SK-N-SH (cell line): ENCODE data around the gene ELMO1. TPM values are rescaled to one million over a fixed set of nuclear protein-coding genes. Genes with fewer than 3 reads are reported as not detected.

Source experiments
- CTCF ChIA-PET: fragments of 300-600, 350-600 bp; formaldehyde crosslinking; extraction: SDS; loops from one replicate; lab custom pipeline; 2021; lab: Yijun Ruan, JAX
- POLR2A ChIA-PET: fragments of 350-600 bp; sonication (Branson Sonifier 250); formaldehyde crosslinking; extraction: SDS; loops from one replicate; lab custom pipeline; 2020; ENCODE audit warnings: antibody characterized with exemption, inconsistent platforms; lab: Yijun Ruan, JAX
- DNase-seq: peaks from one replicate; pipeline ENCODE4 v3.0.0; 2012
- H2AFZ ChIP-seq: fragments of 200-600 bp; sonication (generic); 2 replicates; pipeline ENCODE4 v1.8.1; 2016; ENCODE audit warnings: antibody characterized with exemption, mild to moderate bottlenecking, low read depth
- H3F3A ChIP-seq: fragments of 200-600 bp; sonication (generic); replicated peaks from 2 replicates; pipeline ENCODE3; 2016; ENCODE audit warnings: antibody characterized with exemption, mild to moderate bottlenecking; ENCODE audit not compliant: insufficient read depth
- H3K27ac ChIP-seq, 2 experiments: fragments of 200-500 bp in 1 of 2; fragments of 200-600 bp in 1 of 2; sonication (Bioruptor generic) in 1 of 2; sonication (generic), shearing (Covaris generic) in 1 of 2; 2 replicates each; pipeline versions ENCODE4 v1.5.1 to v1.6.1; 2014 to 2016; ENCODE audit warnings: low read depth in 2 of 2, inconsistent platforms in 1 of 2, low read length in 1 of 2, mild to moderate bottlenecking in 1 of 2, mixed read lengths in 1 of 2
- H3K27me3 ChIP-seq: fragments of 200-600 bp; sonication (generic), shearing (Covaris generic); 2 replicates; pipeline ENCODE4 v1.6.1; 2016; ENCODE audit warnings: mixed run types; ENCODE audit not compliant: insufficient read depth
- H3K36me3 ChIP-seq, 2 experiments: fragments of 200-500 bp in 1 of 2; fragments of 200-600 bp in 1 of 2; sonication (Bioruptor generic) in 1 of 2; sonication (generic) in 1 of 2; replicated peaks in 1 of 2; 2 replicates each; pipeline versions ENCODE3 to v1.5.1; 2014 to 2016; ENCODE audit warnings: low read length in 1 of 2, mild to moderate bottlenecking in 1 of 2; ENCODE audit not compliant: insufficient read depth in 2 of 2, control insufficient read depth in 1 of 2
- H3K4me1 ChIP-seq, 2 experiments: fragments of 200-500 bp in 1 of 2; fragments of 200-600 bp in 1 of 2; sonication (Bioruptor generic) in 1 of 2; sonication (generic), shearing (Covaris generic) in 1 of 2; 2 replicates each; pipeline versions ENCODE4 v1.5.1 to v1.6.1; 2014 to 2016; ENCODE audit warnings: low read depth in 1 of 2, low read length in 1 of 2, mixed run types in 1 of 2; ENCODE audit not compliant: insufficient read depth in 2 of 2, control insufficient read depth in 1 of 2
- H3K4me2 ChIP-seq: fragments of 200-600 bp; sonication (generic), shearing (Covaris generic); 2 replicates; pipeline ENCODE4 v1.6.1; 2017; ENCODE audit warnings: mixed run types
- H3K4me3 ChIP-seq, 2 experiments: fragments of 200-500 bp in 1 of 2; fragments of 200-600 bp in 1 of 2; sonication (Bioruptor generic) in 1 of 2; sonication (generic), shearing (Covaris generic) in 1 of 2; 2 replicates each; pipeline versions ENCODE4 v1.5.1 to v1.8.1; 2014 to 2016; ENCODE audit warnings: low read depth in 2 of 2, inconsistent platforms in 1 of 2, low read length in 1 of 2, mild to moderate bottlenecking in 1 of 2, mixed read lengths in 1 of 2, moderate library complexity in 1 of 2
- H3K79me2 ChIP-seq: fragments of 200-600 bp; sonication (generic); 2 replicates; pipeline ENCODE4 v1.8.1; 2017; ENCODE audit warnings: mild to moderate bottlenecking; ENCODE audit not compliant: insufficient read depth
- H3K9ac ChIP-seq: fragments of 200-600 bp; sonication (generic); 2 replicates; pipeline ENCODE4 v1.6.1; 2017; ENCODE audit warnings: mixed run types
- H3K9me2 ChIP-seq: fragments of 200-600 bp; sonication (generic); 2 replicates; pipeline ENCODE4 v1.6.1; 2017; ENCODE audit warnings: mixed run types
- H3K9me3 ChIP-seq: fragments of 200-600 bp; sonication (generic); 2 replicates; pipeline ENCODE4 v1.6.1; 2017; ENCODE audit warnings: mixed run types, mild to moderate bottlenecking, moderate library complexity
- H4K20me1 ChIP-seq: fragments of 200-600 bp; sonication (generic); 2 replicates; pipeline ENCODE4 v1.6.1; 2017; ENCODE audit warnings: mild to moderate bottlenecking, mixed run types; ENCODE audit not compliant: insufficient read depth
- EZH2phosphoT487 ChIP-seq: fragments of 200-600 bp; sonication (generic); IDR thresholded peaks from 2 replicates; pipeline ENCODE4 v1.6.1; 2017; ENCODE audit warnings: low read depth, mixed run types, mild to moderate bottlenecking, antibody characterized with exemption, moderate library complexity, borderline replicate concordance
- FOXM1 ChIP-seq: IDR thresholded peaks from 2 replicates; pipeline ENCODE4 v1.4.0; 2012; ENCODE audit warnings: low read depth, mild to moderate bottlenecking
- MXI1 ChIP-seq: IDR thresholded peaks from 2 replicates; pipeline ENCODE4 v1.6.1; 2012; ENCODE audit warnings: mild to moderate bottlenecking, low read depth, low read length, improper control_type of control experiment
- RAD21 ChIP-seq: IDR thresholded peaks from 2 replicates; pipeline ENCODE4 v1.6.1; 2012; ENCODE audit warnings: mild to moderate bottlenecking, low read length
- RFX5 ChIP-seq: IDR thresholded peaks from 2 replicates; pipeline ENCODE4 v1.6.1; 2012; ENCODE audit warnings: mild to moderate bottlenecking, improper control_type of control experiment, low read length
- WGBS: methylation state at CpG from one replicate; pipeline ENCODE4 v1.1.6; 2017; ENCODE audit warnings: low lambda C conversion rate; 5-methylcytosine and 5-hydroxymethylcytosine counted together
- polyA plus RNA-seq, 3 experiments: library from polyadenylated mRNA; depleted of rRNA; stranded (reverse); fragments of >200 nt; gene quantifications; 2 replicates each; pipeline ENCODE4 v1.2.3, GENCODE V29; 2012
- TF ChIP-seq, protein P1 (sequence below): IDR thresholded peaks from 2 replicates; pipeline ENCODE4 v1.4.0; 2012; ENCODE audit warnings: low read depth
- TF ChIP-seq, protein P2 (sequence below): IDR thresholded peaks from 2 replicates; pipeline ENCODE4; 2012
- TF ChIP-seq, protein P3 (sequence below): fragments of 150-350 bp; IDR thresholded peaks from 2 replicates; pipeline ENCODE4 v1.6.1; 2017; ENCODE audit warnings: antibody characterized with exemption, low read length, low read depth, borderline replicate concordance

Gene ELMO1
- polyA plus RNA-seq, 1 of the 3 experiments (the other 2 are of a cell fraction) = 0.64 TPM

DNA sequence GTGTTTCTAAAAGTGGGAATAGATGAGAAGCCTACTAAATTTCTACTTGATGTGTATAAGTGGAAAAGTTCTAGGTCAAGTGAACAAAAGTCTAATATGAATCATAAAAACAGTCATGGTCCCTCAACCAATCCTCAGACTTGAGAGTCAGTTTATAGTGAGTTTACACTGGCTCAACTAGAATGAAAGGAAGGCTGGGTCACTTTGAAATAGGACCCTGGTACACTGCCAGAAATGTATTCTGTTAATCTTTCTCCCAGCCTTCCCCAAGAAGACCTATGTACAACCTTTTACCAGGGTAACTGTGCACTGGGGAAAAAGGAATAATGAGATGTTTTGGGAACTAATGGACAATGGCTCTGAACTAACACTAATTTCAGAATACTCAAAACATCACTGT, 17.3 kb downstream of the ELMO1 start:
- Histone ChIP-seq H3K4me3 (no peak overlapping the region), H3K4me1 (peaks cover 0 to 9% of the 10 kb centered on the region in 2 experiments; a peak in 2 of 4 replicates), H3F3A (no peaks in the 10 kb centered on the region), H3K9ac (no peak overlapping the region), H3K27ac (no peak overlapping the region), H2AFZ (no peak overlapping the region), H3K9me2 (no peaks in the 10 kb centered on the region), H3K36me3 (no peaks in the 10 kb centered on the region), H3K79me2 (no peaks in the 10 kb centered on the region), H3K9me3 (no peaks in the 10 kb centered on the region), H3K4me2 (no peak overlapping the region), H3K27me3 (no peaks in the 10 kb centered on the region), H4K20me1 (no peaks in the 10 kb centered on the region)
- ChIA-PET POLR2A (no interaction called here), CTCF (no interaction called here)
- DNase-seq = no peak
- TF ChIP-seq RFX5 (no peak), RAD21 (no peak), EZH2phosphoT487 (no peak)
- TF ChIP-seq, protein P1, sequence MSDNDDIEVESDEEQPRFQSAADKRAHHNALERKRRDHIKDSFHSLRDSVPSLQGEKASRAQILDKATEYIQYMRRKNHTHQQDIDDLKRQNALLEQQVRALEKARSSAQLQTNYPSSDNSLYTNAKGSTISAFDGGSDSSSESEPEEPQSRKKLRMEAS = no peak

DNA sequence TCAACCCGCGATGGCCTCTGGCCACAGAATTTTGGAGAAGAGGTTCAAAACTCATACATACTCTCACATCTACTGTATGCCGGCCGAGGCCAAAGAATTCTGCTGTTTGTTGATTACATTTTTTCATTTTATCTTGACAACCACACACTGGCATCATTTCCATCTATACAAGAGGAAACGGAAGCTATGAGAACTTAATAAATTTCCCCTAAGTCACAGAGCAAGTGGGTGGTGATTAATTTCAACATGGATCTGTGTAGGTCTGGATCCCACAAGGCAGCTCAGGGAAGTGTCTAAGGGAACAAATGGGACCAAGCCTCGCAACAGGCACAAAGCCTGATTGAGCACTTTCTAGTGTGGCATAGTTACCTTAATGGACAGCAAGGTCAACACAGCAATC, 18.0 kb downstream of the ELMO1 start:
- ChIA-PET CTCF (interaction anchor here (0.9 to 1.2 kb wide), 4 partner anchors 16 to 403 kb away, joined by 3 read pairs; partner anchors contain the start of gene ELMO1), POLR2A (no interaction called here)
- no peaks in the 10 kb centered on the region for H3K27me3 ChIP-seq
- H3K9me3 ChIP-seq = no peaks in the 10 kb centered on the region
- no peaks in the 10 kb centered on the region for H3F3A ChIP-seq
- H4K20me1 ChIP-seq = no peaks in the 10 kb centered on the region
- no peak overlapping the region for H3K4me2 ChIP-seq
- H3K79me2 ChIP-seq = no peaks in the 10 kb centered on the region
- peaks cover 0 to 9% of the 10 kb centered on the region in 2 experiments; a peak in 2 of 4 replicates for H3K4me1 ChIP-seq
- H3K36me3 ChIP-seq = no peaks in the 10 kb centered on the region
- no peak overlapping the region for H3K4me3 ChIP-seq
- H3K27ac ChIP-seq = no peak overlapping the region
- TF ChIP-seq RAD21 = no peak
- TF ChIP-seq MXI1 = no peak
- TF ChIP-seq, protein P2, sequence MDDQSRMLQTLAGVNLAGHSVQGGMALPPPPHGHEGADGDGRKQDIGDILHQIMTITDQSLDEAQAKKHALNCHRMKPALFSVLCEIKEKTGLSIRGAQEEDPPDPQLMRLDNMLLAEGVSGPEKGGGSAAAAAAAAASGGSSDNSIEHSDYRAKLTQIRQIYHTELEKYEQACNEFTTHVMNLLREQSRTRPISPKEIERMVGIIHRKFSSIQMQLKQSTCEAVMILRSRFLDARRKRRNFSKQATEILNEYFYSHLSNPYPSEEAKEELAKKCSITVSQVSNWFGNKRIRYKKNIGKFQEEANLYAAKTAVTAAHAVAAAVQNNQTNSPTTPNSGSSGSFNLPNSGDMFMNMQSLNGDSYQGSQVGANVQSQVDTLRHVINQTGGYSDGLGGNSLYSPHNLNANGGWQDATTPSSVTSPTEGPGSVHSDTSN = no peak
- TF ChIP-seq, protein P3, sequence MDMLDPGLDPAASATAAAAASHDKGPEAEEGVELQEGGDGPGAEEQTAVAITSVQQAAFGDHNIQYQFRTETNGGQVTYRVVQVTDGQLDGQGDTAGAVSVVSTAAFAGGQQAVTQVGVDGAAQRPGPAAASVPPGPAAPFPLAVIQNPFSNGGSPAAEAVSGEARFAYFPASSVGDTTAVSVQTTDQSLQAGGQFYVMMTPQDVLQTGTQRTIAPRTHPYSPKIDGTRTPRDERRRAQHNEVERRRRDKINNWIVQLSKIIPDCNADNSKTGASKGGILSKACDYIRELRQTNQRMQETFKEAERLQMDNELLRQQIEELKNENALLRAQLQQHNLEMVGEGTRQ = no peak
- no peak overlapping the region for H2AFZ ChIP-seq
- H3K9me2 ChIP-seq = no peaks in the 10 kb centered on the region
- WGBS = 50% methylated on average over 6 of the region's 6 CpGs
- H3K9ac ChIP-seq = no peak overlapping the region
- no peak for DNase-seq

DNA sequence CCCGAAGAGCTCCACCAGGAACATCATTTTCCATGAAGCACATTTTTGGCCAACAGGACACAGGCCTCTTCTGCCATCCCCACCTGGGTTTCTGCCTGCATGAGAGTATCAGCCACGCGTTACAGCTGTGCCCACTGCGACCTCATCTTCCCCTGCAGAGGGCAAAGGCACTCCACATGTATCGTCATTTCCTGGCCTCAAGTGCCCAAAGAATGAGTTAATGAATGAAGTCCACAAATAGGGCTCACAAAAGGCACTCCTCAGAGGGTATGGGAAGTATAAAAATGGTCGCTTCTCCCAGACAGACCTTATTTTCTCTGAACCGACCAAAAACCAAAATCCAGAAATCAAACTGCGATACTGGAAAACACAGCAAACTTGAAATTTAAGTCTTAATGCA, 18.5 kb downstream of the ELMO1 start:
- POLR2A ChIA-PET = no interaction called here
- Histone ChIP-seq H3F3A (no peaks in the 10 kb centered on the region), H3K4me3 (no peak overlapping the region), H3K4me2 (no peak overlapping the region), H3K27me3 (no peaks in the 10 kb centered on the region), H3K79me2 (no peaks in the 10 kb centered on the region), H3K9me2 (no peaks in the 10 kb centered on the region), H3K4me1 (peaks cover 0 to 9% of the 10 kb centered on the region in 2 experiments; a peak in 2 of 4 replicates), H2AFZ (no peak overlapping the region), H4K20me1 (no peaks in the 10 kb centered on the region), H3K9me3 (no peaks in the 10 kb centered on the region), H3K36me3 (no peaks in the 10 kb centered on the region), H3K9ac (no peak overlapping the region), H3K27ac (no peak overlapping the region)
- CTCF ChIA-PET = interaction anchor here (0.9 to 1.2 kb wide), 4 partner anchors 16 to 404 kb away, joined by 3 read pairs; partner anchors contain the start of gene ELMO1
- DNase-seq = no peak
- TF ChIP-seq, protein P3 = no peak
- no peak for TF ChIP-seq FOXM1
- WGBS = 44% methylated on average over 8 of the region's 8 CpGs
